Keratinocyte (primary cell): ENCODE measurements around the gene SMIM20. TPM values are rescaled to one million over a fixed set of nuclear protein-coding genes. Genes with fewer than 3 reads are reported as not detected.

ENCODE experiments used
- DNase-seq: peaks from one replicate; pipeline ENCODE4 v3.0.0-alpha.2; 2011; ENCODE audit warnings: low read depth, missing footprints, low spot score
- FAIRE-seq: peaks from 2 replicates; lab custom pipeline; 2011; peaks lifted over from hg19 to GRCh38; lab: Jason Lieb, UNC
- H2AFZ ChIP-seq: 2 replicates; pipeline ENCODE4 v1.6.0; 2012; ENCODE audit warnings: low read length, control low read depth, inconsistent platforms; ENCODE audit not compliant: control insufficient read depth
- H3K27ac ChIP-seq: 2 replicates; pipeline ENCODE4 v1.5.1; 2011; ENCODE audit warnings: low read length; ENCODE audit not compliant: control insufficient read depth, insufficient read depth
- H3K27me3 ChIP-seq: 3 replicates; pipeline ENCODE4 v1.6.0; 2011; ENCODE audit warnings: low read length; ENCODE audit not compliant: control insufficient read depth, insufficient read depth; ENCODE audit errors: extremely low read depth
- H3K36me3 ChIP-seq, 2 experiments: 2 replicates in 1 of 2; 3 replicates in 1 of 2; pipeline ENCODE4 v1.5.1; 2011; ENCODE audit warnings: low read length in 2 of 2, mild to moderate bottlenecking in 1 of 2; ENCODE audit not compliant: control insufficient read depth in 2 of 2, insufficient read depth in 2 of 2; ENCODE audit errors: extremely low read depth in 1 of 2
- H3K4me1 ChIP-seq: 3 replicates; pipeline ENCODE4 v1.5.1; 2011; ENCODE audit warnings: low read length; ENCODE audit not compliant: control insufficient read depth, insufficient read depth; ENCODE audit errors: extremely low read depth
- H3K4me2 ChIP-seq: 3 replicates; pipeline ENCODE4 v1.6.0; 2011; ENCODE audit warnings: low read depth, low read length; ENCODE audit not compliant: control insufficient read depth, insufficient read depth; ENCODE audit errors: extremely low read depth
- H3K4me3 ChIP-seq, 3 experiments: fragments of 200-600 bp in 1 of 3; sonication (generic) in 1 of 3; 2 replicates in 2 of 3; 3 replicates in 1 of 3; pipeline ENCODE4 v1.5.1; 2011 to 2016; ENCODE audit warnings: low read length in 3 of 3, mild to moderate bottlenecking in 3 of 3, control low read depth in 2 of 3, inconsistent platforms in 1 of 3, low read depth in 1 of 3, mixed read lengths in 1 of 3, mixed run types in 1 of 3, moderate library complexity in 1 of 3; ENCODE audit not compliant: control insufficient read depth in 2 of 3, insufficient read depth in 2 of 3; ENCODE audit errors: extremely low read depth in 1 of 3
- H3K79me2 ChIP-seq: 2 replicates; pipeline ENCODE4 v1.6.0; 2012; ENCODE audit warnings: low read length; ENCODE audit not compliant: control insufficient read depth, insufficient read depth
- H3K9ac ChIP-seq: 3 replicates; pipeline ENCODE4 v1.6.0; 2011; ENCODE audit warnings: low read length; ENCODE audit not compliant: control insufficient read depth, insufficient read depth; ENCODE audit errors: extremely low read depth
- H3K9me1 ChIP-seq: 3 replicates; pipeline ENCODE4 v1.6.0; 2011; ENCODE audit warnings: low read length; ENCODE audit not compliant: control insufficient read depth, insufficient read depth; ENCODE audit errors: extremely low read depth
- H3K9me3 ChIP-seq: 2 replicates; pipeline ENCODE4 v1.5.1; 2012; ENCODE audit warnings: low read depth, low read length; ENCODE audit not compliant: control insufficient read depth
- H4K20me1 ChIP-seq: 3 replicates; pipeline ENCODE4 v1.6.0; 2011; ENCODE audit warnings: low read length; ENCODE audit not compliant: control insufficient read depth, insufficient read depth; ENCODE audit errors: extremely low read depth
- CTCF ChIP-seq, 3 experiments: IDR thresholded peaks in 1 of 3; conservative IDR thresholded peaks in 1 of 3; optimal IDR thresholded peaks in 1 of 3; 2 replicates in 2 of 3; 3 replicates in 1 of 3; pipeline versions ENCODE3 to v1.5.1; 2011; ENCODE audit warnings: low read length in 3 of 3, mild to moderate bottlenecking in 3 of 3, moderate library complexity in 2 of 3, control low read depth in 1 of 3, inconsistent platforms in 1 of 3; ENCODE audit not compliant: insufficient read depth in 2 of 3; ENCODE audit errors: extremely low read depth in 1 of 3
- EZH2 ChIP-seq: IDR thresholded peaks from one replicate; pipeline ENCODE4 v1.6.1; 2012; ENCODE audit warnings: inconsistent platforms, mild to moderate bottlenecking, low read length, moderate library complexity
- dilution Hi-C: fragments of 300-500 bp; cut with MboI; formaldehyde crosslinking; loops from one replicate; pipeline ENCODE4 v1.7.0; 2020; ENCODE audit warnings: low sequenced_read_pairs; ENCODE audit not compliant: extremely low pct_ligation_motif_present
- polyA plus RNA-seq, 5 experiments: library from polyadenylated mRNA; depleted of rRNA in 3 of 5; stranded (reverse) in 3 of 5; stranded (forward) in 1 of 5; unstranded in 1 of 5; fragments of >200 nt; gene quantifications; 1 replicate in 1 of 5; 2 replicates in 3 of 5; 3 replicates in 1 of 5; pipeline versions ENCODE4 v1.2.1 to v1.2.3, GENCODE V29; 2011 to 2012; ENCODE audit warnings: missing spikeins in 2 of 5, low read depth in 1 of 5, low replicate concordance in 1 of 5

The SMIM20 gene
- polyA plus RNA-seq, 1 donor (not counting 4 experiments of a cell fraction or from before 2014, with no cell fraction given) = 29.5 TPM

DNA sequence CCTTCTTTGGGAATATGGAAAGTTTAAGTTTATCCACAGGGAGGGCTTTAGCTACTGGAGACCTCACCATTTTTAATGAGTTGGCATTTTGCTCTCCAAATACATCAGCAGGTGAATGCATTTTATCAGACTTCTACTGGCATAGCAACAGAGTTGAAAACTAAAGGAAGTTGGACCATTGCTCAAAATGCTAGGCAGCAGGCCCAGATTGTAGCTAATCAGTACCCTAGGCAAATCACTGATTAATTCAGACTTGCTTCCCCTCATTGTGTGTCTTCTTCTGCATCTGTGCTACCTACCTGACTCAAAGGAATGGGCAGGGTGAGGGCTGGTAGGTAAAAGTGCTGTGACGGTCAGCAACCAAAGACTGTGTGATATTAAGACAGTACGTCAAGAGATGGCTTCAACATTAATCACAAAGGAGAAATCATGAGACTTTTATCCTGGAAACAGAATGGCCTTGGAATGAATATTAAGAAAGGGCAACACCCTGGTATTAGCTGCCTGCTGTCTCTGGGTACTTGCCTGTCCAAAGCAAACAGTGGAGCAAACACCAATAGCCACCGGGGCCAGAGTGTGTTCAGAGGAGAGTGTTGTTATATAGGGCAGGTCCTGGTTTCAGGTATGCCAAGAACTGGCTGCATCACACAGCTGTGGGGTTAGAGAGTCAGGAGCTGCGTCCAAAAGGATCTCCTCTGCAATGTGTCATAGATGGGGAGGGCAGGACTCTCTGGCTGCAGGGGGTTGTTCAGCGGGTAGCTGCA is 17.1 kb upstream of the SMIM20 start:
- no peak for TF ChIP-seq CTCF (optimal IDR thresholded peaks at IDR 0.05 in 1 of 3, IDR thresholded peaks at IDR 0.05 in 1 of 3, conservative IDR thresholded peaks at IDR 0.05 in 1 of 3; ENCODE audit: extremely low read depth in 1 of 3, insufficient read depth in 2 of 3, low read length in 3 of 3)
- TF ChIP-seq EZH2 = no peak
- H3K4me3 ChIP-seq = no peak overlapping the region
- H3K9me3 ChIP-seq = no peaks in the 10 kb centered on the region
- H3K27ac ChIP-seq = no peak overlapping the region
- FAIRE-seq (no peak), DNase-seq (no peak)
- no peak overlapping the region for H2AFZ ChIP-seq
- H3K27me3 ChIP-seq = no peaks in the 10 kb centered on the region
- no peaks in the 10 kb centered on the region for H3K36me3 ChIP-seq
- H3K9me1 ChIP-seq = no peaks in the 10 kb centered on the region
- no peak overlapping the region for H3K9ac ChIP-seq
- H3K4me2 ChIP-seq = no peak overlapping the region
- H4K20me1 ChIP-seq = no peaks in the 10 kb centered on the region
- no peaks in the 10 kb centered on the region for H3K79me2 ChIP-seq
- H3K4me1 ChIP-seq = no peaks in the 10 kb centered on the region
- dilution Hi-C loops = no loop called here

- DNase-seq (no peak), FAIRE-seq (no peak)
- Histone ChIP-seq H3K9ac (no peak overlapping the region), H2AFZ (no peak overlapping the region), H3K79me2 (no peaks in the 10 kb centered on the region), H4K20me1 (no peaks in the 10 kb centered on the region), H3K9me3 (no peaks in the 10 kb centered on the region), H3K4me3 (no peak overlapping the region), H3K4me2 (no peak overlapping the region), H3K4me1 (no peaks in the 10 kb centered on the region), H3K27ac (no peak overlapping the region), H3K36me3 (no peaks in the 10 kb centered on the region), H3K27me3 (no peaks in the 10 kb centered on the region), H3K9me1 (no peaks in the 10 kb centered on the region)
- TF ChIP-seq CTCF (optimal IDR thresholded peaks at IDR 0.05 in 1 of 3, IDR thresholded peaks at IDR 0.05 in 1 of 3, conservative IDR thresholded peaks at IDR 0.05 in 1 of 3; ENCODE audit: extremely low read depth in 1 of 3, insufficient read depth in 2 of 3, low read length in 3 of 3) (no peak), EZH2 (no peak)
- dilution Hi-C loops = no loop called here
These were observed 13.7 kb upstream of the SMIM20 start for GRCh38 chr4:25900310-25900709.
